GM19455 (cell line): ENCODE measurements around the gene KCNJ8.
"Not testable (repeated sequence)": the region's sequence is repeated elsewhere in the genome, so short reads cannot be mapped to it uniquely, and the experiment has no call there.

Experiments
- ATAC-seq: cut with Tn5 transposase; IDR thresholded peaks from one replicate; pipeline ENCODE4 v1.9.1; 2021; ENCODE audit not compliant: unreplicated experiment

The KCNJ8 gene

DNA sequence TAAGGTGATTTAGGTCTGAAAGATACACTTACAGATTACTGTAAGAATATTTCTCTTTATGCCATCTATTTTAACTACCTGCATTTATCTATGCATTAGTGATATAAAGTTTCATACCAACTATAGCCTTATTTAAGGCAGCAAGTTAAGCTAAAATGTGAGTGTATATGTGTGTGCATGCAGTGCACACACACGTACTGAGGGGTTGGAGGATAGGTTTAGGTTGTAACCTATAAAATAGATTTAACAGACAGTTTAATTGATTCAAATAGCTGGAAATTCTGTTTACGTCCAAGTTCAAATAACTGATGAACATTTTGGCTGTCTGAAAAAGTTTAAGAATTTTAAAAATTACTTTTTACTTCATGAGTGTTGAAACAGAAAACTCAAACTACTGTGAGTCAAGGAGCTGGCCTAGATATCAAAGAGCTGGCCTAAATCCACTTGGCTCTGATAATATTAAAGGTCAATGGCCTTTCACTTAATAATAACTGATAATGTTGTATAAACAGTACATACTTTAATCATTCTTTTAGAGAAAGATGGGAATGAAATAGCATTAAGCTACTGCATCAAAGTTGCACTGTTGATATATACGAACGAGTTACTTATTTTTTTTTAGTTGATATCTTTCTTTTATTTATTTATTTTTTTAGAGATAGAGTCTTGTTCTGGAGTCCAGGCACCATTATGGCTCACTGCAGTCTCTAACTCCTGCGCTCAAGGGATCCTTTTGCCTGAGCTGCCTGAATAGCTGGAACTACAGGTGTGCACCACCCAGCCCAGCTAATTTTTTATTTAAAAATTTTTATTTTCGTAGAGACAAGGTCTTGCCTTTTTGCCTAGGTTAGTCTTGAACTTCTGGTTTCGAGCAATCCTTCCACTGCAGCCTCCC lies 13.8 kb upstream of the KCNJ8 start:
- no peak for ATAC-seq

DNA sequence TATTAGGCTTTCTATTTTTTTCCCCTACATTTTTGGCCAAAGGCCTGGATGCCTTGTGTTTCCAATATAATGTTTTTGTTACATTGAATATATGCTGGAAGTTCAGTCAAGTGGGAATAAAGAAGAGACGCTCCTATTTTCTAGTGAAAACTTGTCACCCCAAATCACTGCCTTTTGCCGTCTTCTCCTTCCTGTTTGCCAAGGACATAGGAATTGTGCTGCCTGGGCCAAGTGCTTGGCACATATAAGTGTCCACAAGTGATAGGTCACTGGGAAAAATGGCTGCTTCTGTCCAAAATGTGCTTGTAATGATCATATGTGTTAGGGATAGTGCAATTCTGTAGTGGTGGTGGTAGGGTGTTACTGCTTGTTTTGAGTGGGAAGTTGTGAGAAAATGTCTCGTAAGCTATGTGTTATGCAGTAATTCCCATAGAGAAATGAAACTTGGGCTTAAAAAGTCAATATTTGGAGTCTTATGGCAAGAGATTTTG lies 11.6 kb upstream of the KCNJ8 start:
- ATAC-seq: no peak

DNA sequence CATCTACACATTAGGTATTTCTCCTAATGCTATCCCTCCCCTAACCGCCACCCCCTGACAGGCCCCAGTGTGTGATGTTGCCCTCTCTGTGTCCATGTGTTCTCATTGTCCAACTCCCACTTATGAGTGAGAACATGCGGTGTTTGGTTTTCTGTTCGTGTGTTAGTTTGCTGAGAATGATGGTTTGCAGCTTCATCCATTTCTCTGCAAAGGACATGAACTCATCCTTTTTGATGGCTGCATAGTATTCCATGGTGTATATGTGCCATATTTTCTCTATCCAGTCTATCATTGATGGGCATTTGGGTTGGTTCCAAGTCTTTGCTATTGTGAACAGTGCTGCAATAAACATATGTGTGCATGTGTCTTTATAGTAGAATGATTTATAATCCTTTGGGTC lies 8.2 kb upstream of the KCNJ8 start:
- not testable (repeated sequence) for ATAC-seq

DNA sequence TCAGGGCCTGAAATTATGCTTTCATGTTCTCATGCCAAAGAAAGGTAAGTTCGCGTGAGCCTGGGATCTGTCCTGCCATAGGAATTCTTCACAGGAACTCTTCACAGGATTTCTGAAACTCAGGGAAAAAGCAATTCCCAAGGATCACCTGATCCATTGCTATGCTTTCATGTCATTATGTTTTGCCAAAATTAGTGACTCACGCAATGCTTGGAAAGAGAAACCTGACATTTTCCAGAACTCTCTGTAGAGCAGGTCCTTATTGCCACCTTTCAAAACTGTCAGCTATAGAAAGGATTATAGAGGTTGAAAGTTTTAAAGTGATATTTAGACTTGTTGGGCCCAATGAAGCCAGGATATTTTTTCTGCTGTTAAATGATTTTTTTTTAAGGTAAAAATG lies 6.3 kb upstream of the KCNJ8 start:
- ATAC-seq: no peak

DNA sequence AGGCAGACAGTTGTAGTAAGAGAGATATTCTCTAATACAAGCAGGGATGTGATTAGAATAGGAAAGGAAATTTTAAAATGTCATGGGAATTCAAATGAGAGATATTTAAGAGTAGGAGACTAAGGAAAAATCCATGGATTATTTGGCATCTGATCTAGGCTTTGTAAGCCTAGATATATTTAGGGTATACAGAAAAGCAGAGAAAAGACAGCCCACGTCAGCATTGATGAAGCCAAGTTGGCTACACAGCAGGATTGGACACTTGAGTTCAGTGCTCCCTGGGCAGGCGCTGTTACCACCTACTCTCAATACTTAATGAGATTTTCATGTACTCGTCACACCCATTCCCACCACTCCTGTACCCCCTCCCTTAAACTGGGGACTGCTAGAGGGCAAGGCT lies 1.7 kb upstream of the KCNJ8 start:
- no peak for ATAC-seq

DNA sequence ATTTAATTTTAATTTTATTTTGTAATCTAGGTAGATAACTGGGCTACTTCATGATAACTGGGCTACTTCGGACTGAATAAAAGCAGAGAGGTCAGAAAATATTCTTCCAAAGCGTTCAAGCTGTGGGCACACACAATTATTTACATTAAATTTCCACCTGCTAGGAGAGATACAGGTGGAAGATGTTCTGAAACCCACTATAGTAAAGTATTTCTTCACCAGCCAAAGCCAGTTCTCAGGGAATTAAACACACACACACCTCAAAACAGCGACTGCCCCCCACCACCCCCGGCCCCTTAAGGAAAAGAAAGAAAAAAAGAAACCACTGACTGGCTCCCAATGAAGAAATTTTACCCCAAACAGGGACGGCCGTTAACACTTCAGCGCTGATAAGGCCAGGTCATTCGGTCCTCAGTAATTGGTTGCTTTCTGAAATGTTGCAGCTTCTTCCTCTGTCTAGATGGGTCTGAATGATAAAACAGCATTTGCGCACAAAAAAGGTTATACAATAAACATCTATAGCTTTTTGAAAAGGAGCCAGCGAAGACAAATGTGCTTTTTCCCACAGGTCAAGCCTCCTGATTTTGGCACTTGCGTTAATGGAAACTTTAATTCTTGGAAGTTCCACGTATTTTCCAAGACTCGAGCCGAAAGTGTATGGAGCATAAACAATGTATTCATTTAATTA lies 771 bp upstream of the KCNJ8 start:
- ATAC-seq: no peak

DNA sequence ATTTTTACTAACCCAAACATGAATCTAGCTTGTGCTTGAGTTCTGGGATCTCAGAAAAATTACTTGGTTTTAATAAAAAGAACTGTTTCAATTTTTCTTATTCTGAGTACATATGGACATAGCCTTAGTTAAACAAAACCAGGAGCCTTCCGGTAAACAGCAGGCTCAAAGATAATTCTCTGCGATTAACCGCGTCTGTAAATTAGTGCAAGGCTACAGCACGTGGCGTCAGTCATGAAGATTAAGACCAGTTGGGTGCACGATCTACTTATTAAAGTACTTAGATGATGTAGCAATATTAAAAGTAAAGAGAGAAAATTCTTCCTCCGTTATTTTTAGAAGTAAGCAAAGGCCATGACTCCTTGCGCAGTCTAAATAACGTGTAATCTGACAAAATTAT lies 700 bp downstream of the KCNJ8 start:
- no peak for ATAC-seq

DNA sequence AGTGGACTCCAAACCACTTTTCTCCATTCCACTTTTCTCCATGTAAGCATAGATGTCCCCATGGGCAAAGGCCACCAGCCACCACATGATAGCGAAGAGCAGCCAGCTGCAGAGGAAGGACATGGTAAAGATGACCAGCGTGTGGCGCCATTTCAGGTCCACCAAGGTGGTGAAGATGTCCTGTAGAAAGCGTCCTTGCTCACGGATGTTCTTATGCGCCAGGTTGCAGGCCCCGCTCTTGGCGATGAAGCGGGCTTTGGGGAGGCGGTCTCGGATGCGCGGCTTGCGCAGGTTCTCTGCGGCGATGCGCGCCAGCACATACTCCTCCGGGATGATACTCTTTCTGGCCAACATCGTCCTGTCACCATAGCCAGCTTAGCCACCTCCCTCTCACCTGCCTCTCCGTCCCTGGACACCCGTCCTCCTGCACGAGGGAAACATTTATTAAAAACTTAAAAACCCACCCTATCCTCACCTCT lies 1.2 kb downstream of the KCNJ8 start:
- no peak for ATAC-seq

DNA sequence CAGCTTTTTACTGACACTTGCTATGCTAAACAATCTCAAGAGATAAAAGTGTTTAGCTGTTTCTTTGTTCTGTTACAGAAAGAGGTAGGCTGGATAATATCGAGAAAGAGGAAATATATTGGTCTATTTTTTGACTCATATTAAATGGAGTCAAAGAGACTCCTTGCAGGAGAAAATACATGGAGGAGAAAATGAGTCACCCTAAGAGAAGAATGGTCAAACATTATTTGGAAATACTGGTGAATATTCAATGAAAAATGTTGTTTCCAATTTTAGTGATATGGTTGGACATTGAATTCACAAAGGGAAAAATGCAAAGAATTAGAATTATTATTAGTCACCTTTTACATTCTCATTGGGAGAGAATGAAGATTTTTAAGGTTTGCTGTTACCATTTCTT lies 3.2 kb downstream of the KCNJ8 start:
- ATAC-seq: no peak

GRCh38 chr12:21769307-21769706 lies 5.2 kb downstream of the KCNJ8 start:
- no peak for ATAC-seq

DNA sequence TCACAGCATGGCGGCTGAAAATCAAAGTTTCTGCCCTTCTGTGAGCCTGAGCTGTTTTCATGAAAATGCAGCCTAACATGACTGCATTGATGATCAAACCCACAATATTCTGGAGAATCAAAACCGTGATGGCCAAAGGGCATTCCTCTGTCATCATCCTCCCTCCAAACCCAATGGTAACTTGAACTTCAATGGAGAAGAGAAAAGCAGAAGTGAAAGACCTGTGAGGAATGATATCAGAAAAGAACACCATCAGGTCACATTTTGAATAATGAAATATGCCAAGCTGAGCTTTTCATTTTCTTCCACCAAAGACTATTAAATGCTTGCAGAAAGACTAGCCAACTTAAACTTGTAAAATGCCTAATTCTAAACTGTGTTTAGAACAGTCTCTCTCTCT lies 8.1 kb downstream of the KCNJ8 start:
- ATAC-seq: no peak

- ATAC-seq: no peak
These were observed 9.6 kb downstream of the KCNJ8 start for GRCh38 chr12:21764950-21765349.

DNA sequence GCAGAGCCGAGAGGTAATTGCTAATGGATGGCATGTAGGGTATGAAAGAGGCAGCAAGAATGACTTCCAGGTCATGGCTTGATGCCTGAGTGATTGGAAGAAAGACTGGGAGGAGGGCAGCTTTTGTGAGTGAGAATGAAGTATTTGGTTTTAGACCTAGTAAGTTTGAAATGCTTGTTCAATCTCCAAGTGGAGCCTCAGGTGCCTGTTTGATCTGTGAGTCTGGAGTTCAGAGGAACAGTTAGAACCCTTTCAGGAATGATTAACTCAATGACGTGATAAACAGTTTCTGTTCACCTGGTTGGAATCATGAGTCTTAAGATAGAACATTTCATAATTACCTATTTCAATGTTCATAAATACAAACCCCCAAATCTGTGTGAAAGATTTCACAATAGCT lies 10.4 kb downstream of the KCNJ8 start:
- no peak for ATAC-seq

DNA sequence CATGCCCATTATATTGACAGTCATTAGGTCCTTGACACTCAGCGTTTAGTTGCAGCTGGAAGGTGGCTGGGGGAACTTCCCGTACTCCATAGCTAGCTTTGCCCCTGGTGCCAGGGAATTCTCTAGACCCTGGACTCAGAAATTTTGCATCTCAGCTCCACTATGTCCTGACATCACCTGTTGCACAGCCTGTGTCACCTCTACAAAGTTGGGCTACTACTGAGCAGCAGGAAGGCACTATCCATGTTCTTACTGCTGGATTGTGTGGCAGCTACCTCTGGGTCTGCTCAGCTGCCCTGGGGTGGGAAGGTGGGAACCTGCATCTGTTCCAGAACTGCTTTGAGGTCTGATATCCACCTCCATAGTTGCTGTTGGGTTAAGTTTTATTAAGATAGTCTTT lies 11.0 kb downstream of the KCNJ8 start:
- ATAC-seq: no peak

DNA sequence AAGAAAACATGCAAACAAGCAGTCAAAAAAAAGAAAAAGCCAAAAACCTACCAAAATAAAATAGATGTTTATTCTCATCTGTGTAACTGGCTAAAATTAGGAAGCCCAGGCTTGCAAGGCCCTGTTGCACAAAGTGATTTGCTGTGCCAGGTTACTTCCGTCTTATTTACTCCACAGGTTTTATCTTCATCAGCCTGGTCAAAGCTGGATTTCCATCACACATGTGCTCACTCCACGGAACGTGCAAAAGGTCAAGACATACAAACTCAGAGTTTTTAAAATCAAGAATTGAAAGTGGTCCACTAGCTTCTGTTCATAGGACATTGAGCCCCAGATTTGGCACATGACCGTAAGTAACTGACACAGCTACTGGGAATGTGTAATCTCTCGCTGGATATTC lies 14.8 kb downstream of the KCNJ8 start:
- ATAC-seq: no peak

- no peak for ATAC-seq
These were observed 16.8 kb downstream of the KCNJ8 start for GRCh38 chr12:21757735-21758134.

DNA sequence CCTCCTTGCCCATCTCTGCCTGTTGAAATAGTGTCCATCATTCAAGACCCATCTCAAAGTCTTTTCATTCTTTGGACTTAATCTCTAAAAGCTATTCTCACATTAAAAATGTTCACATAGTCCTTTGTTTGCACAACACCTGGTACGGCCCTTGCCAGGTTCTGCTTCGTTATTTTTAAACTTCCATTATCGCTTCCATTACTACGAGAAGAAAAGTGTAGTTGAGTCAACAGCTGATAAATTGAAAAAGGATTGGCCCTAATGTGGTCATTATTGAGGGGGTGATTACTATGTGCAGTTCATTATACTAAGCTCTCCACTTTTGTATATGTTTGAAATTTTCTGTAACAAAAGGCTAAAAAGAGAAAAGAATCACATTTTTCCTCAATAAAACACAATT lies 17.8 kb downstream of the KCNJ8 start:
- no peak for ATAC-seq

DNA sequence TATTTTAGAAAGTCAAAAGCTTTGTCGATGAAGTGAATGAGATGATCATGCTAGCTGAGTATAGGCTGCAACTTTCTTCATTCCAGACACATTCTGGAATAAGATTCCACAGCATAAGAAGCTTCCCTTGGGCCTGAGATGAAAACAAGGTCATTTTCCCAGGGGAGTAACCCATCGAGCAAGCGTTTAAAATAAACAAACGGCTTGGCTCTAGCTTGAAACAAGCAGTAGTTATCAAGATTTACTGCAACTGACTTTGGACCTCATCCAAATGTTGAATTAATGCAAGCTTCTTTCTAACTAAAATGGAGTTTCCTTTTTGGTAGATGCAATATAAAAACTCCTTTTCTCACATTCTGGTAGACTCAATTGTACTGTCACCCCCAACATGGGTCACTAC lies 23.0 kb downstream of the KCNJ8 start:
- ATAC-seq: no peak

DNA sequence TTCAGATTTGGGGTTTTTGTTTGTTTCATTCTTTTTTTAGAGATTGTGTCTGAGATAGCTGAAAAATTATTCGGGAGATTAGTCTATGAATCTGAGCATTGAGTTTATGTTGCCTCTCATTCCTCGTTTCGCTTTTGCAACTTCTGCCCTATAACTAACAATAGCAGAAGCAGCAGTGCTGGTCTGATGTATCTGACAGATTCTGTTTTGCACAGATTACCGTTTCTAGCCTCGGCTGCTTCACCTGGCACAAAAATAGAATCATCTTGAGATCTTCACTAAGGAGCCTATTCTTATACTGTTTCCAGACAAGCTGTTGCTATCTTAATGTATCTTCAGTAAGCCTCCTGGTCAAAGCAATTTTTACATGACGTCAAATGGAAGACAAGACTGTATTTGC lies 29.2 kb downstream of the KCNJ8 start:
- ATAC-seq: no peak

GRCh38 chr12:21731144-21731543 lies 43.4 kb downstream of the KCNJ8 start:
- ATAC-seq: no peak

- ATAC-seq: no peak
These were observed 48.8 kb downstream of the KCNJ8 start for GRCh38 chr12:21725731-21726130.

- no peak for ATAC-seq
These were observed 55.4 kb downstream of the KCNJ8 start for GRCh38 chr12:21718944-21719650.
